GM03348 (cell line): ENCODE measurements around the gene STAG1.
"Not testable (repeated sequence)": the region's sequence is repeated elsewhere in the genome, so short reads cannot be mapped to it uniquely, and the experiment has no call there.

Experiments used
- DNase-seq: peaks from one replicate; pipeline ENCODE4 v3.0.0; 2012; ENCODE audit warnings: low spot score

The STAG1 gene

DNA sequence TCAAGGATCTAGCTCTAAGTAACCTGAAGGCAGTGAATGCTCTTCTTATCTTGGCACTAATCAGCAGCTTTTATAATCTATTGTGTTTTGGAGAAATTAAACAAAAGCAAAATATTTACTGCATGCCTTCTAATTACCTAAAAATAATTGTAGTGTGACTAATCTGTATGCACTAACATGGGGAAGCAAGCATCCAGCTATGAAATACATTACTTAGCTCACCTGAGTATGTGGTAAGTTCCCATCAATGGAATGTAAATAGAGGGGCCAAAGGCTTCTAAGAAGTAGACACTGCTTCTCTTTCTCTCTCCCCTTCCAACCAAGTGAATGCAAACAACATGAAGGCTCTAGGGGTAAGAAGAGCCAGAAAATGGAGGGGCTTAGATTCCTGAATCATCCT, 165.6 kb downstream of the STAG1 start:
- DNase-seq, result no peak

DNA sequence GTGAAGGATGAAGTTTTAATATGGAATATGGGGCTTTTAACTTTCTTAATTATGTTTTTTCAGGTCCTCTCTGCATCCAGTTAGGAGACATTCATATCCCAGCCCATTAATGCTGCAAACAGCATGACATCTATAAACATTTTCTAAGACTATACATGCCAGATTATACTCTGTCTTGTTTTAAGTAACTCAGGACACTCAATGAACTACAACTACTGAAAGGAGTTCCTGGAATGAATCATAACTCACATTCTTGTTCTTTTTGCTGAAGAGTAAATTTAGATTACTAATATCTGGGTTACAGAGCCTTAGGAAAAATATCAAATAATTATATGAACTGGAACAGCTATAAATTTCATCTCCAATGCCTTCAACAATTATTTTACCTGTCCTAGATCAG, 167.4 kb downstream of the STAG1 start:
- peak; percentile 7 for DNase-seq

DNA sequence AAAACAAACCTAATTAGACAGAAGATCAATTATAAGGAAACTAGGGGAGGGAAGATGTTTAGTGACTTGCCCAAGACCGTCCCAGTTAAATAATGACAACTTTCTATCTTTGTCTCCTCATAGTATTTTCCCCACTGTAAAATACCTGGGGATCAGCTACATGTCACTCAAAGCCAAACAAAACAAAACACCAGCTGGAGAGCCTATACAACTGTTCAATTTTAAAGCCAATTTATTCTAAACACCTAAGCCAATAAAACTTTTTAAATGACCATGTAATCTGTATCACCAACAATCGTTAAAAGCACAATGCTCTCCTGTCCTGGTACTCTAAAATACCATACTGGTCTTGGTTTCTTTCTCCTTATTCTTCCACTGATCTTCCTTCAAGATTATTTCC, 168.4 kb downstream of the STAG1 start:
- no peak for DNase-seq

DNA sequence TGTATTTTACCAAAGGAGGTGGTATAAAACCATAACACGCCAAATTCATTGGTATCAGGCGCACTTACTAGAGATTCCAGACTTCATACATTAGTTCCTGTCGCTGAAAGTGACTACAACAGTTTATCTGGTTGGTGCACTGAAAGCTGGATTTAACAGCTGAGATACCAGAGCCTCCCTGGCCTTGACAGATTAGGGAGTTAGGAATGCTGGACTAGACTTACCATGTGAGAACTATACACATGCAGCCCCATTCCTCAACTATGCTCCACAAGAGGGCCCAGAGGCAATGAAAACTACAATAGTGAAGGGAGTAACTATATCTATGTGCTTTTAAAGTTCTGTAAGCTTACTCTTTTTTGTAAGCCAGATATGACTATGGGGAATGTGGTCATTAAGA, 174.4 kb downstream of the STAG1 start:
- DNase-seq, result no peak

DNA sequence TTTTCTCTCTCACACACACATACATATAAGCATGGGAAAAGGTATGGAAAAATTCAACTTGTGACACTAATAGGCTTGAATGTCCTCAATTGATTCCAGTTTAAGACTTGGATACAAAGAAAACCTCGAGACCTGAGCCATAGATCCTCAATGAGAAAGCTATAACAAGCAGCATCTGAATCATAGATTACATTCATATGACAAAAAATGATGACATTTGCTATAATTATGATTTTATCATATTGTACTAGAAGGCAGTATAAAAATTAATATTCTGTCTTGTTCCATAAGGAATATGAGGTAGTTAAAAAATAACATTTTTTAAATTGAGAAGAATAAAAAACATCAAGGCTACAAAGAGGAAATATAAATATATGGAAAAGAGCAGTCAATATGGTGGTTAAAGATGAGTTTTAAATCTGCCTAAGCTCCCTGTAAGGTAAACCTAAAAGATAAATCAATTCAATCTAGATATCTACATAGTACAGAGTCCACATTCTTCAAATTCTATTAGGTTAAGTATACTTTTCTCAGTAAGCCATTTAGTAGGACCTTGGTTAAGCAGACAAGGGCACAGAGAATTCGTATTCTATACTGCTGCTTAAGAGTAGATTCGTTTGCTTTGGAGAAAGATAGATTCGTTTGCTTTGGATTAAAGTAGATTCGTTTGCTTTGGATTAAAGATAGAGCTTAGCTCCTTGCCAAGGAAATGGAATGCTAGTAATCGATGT, 175.7 kb downstream of the STAG1 start:
- no peak for DNase-seq

DNA sequence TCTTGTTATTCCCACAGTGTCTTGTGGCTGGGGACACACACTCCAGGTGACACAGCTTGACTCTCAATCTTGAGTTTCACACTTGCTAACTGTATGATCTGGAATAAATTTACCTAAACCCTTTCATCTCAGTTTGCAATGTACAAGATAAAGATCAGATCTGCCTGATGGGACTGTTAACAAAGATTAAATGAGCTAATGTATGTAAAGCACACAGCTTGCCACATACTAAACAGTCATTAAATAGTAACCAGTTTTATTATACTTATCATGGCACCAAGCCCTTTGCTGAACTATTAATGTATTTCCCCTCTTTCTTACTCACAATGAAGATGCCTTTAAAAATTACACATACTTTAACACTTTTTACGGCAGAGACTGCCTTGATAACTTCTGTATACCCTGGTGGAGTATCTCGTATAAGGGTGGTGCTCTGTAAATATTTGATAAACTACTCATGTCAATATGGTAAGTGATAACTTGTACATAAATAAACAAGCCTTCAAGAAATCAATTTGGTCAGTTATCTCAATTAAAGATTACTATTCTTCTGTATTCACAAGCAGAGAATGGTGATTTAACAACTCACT, 184.5 kb downstream of the STAG1 start:
- no peak for DNase-seq

DNA sequence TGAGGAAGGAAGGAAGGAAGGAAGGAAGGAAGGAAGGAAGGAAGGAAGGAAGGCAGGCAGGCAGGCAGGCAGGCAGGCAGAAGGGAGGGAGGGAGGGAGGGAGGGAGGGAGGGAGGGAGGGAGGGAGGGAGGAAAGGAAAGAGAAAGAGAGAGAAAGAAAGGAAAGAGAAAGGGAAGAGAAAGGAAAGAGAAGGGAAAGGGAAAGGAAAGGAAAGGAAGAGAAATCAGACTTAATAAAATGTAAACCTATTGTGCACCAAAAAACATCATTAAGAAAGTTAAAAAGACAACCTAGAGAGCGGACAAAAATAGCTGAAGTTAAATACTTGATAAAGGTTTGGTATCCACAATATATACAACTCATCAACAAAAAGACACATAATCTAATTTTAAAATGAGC, 187.2 kb downstream of the STAG1 start:
- not testable (repeated sequence) for DNase-seq

DNA sequence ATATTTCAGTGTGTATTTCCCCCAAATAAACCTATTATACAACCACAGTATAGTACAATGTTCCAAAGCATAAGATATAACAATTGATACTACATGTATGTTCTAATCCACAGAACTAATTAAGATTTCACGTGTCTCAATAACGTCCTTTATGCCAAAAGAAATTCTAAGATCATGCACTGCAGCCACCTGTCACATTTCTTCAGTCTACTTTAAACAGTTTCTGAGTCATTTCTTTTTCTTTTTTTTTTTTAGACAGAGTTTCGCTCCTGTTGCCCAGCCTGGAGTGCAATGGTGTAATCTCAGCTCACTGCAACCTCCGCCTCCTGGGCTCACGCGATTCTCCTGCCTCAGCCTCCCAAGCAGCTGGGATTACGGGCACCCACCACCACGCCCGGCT, 190.2 kb downstream of the STAG1 start:
- DNase-seq, result no peak

DNA sequence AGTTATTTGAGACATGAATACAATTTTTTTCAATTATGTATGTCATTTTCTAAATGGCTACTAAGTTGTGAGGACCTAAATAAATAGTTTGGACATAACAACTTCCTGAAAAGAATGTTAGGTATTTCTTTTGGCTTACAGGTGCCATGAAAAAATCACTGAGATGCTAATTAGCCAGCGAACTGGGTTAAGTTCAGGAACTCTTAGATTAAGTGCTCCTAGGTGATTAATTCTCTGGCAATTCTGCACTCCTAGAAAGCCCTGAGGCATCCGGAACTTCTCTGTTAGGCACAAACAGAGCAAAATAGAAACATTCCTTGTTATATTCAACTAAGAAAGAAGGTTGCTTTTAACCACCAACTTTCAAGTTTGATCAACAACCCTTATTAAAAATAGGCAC, 192.3 kb downstream of the STAG1 start:
- no peak for DNase-seq

DNA sequence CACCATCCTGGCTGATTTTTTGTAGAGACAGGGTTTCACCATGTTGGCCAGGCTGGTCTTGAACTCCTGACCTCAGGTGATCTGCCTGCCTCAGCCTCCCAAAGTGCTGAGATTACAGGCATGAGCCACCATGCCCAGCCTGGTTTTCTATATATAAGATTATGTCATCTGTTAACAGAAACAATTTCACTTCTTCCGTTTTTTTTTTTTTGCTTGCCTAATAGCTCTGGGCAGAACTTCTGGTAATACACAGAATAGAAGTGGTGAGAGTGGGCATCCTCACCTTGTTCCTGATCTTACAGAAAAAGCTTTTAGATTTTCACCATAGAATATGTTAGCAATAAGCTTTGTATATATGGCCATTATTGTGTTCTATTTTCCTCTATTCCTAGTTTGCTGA, 202.7 kb downstream of the STAG1 start:
- not testable (repeated sequence) for DNase-seq

DNA sequence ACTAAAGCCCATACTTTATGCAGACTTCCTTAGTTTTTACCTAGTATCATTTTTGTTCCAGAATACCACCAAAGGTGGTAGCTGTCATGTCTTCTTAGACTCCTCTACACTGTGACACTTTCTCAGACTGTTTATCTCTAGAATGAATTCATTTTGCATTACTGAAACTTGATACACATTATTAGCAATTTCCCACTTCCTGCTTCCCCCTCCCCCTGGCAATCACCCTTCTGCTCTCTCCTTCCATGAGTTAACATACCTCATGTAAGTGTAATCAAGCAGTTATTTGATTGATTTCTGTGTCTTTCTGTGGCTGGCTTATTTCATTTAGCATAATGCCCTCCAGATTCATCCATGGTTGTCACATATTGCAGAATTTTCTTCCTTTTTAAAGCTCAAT, 204.9 kb downstream of the STAG1 start:
- DNase-seq, result peak; percentile 15

DNA sequence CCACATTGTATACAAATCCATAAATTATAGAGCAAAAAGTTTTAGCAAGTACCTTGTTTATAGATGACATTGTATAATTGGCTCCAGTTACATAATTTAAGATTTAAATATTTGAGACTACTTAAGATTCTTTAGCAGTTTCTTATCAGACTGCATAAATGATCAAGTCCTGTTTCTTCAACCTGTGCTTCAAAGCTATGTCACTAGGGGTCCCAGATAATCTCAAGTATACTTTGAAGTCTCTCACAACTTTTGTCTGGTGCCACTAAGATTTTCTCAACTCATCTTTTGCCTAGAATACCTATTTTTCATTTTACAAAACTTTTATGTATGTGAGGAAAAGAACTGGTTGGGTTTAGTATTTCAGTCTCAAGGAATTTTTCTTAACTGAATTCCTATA, 205.5 kb downstream of the STAG1 start:
- DNase-seq, result no peak

DNA sequence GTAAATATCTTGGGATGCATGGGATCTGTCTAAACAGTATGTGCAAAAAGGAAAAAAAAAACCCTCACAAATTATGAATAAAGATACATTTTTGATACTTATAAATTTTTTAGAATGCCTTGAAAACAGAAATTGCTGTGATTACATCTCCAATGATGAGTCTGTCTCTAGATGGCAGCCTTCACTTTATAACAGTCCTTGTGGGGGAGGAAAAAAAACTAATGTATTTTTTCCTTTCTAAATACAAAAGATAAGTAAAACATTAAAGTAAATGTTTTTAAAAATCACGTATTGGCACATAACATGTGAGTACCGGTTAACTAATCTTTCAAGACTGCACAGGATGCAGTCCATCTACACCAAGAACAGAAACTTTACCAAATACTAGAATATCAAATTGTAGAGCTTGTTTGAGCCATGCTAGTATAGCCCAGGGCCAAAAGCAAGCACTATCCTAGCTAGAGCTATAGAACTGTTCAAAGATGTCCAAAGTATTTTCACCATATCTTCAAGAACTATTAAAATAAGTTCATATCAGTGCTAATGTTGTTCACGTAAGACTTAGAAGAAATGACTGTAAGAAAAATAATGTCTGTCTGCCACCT, 206.4 kb downstream of the STAG1 start:
- DNase-seq, result peak; percentile 16

DNA sequence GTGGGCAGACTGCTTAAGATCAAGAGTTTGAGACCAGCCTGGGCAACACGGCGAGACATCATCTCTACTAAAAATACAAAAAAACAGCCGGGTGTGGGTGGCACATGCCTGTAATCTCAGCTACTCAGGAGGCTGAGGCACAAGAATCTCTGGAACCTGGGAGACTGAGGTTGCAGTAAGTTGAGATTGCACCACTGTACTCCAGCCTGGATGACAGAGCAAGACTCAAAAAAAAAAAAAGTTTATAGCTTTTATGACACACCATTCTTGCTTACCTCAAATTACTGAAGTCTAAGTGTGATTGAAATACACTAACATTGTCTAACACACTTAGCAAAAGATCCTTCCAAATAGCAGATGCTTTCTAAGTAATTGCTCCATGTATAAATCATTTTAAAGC, 207.6 kb downstream of the STAG1 start:
- DNase-seq, result no peak

DNA sequence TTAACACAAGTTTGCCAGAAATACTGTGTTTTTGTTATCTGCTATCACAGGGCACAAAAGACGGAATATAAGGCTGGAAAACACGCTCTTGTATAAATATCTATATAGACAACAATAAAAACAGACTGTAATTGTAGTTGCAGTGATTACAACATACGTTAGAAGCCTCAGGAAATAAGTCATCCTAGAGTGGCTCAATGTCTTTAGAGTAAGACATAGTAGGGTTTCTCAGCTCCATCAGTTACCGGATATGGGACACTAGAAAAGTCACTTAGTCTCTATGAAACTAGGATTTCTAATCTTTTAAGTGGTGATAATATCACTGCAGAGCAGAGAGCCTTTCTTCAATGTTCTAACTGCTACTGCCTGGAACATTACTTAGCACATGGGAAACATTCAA, 208.8 kb downstream of the STAG1 start:
- DNase-seq, result no peak

DNA sequence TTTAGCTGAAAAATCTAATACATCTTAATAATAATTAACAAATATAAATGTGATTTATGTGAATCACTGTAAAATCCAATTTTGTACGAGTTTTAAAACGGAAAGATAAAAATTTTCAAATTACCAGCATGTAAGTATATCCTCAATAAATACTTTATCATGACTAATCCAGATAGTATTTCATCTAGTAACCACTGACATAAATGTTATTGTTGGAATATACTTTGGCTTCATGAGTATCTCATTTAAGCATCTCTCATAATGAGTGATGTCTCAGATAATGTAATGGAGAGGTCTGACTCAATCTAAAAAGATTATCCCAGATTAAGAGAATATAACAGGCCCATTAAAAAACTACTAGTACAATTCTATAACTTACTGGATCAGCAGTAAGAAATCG, 216.3 kb downstream of the STAG1 start:
- peak; percentile 6 for DNase-seq

DNA sequence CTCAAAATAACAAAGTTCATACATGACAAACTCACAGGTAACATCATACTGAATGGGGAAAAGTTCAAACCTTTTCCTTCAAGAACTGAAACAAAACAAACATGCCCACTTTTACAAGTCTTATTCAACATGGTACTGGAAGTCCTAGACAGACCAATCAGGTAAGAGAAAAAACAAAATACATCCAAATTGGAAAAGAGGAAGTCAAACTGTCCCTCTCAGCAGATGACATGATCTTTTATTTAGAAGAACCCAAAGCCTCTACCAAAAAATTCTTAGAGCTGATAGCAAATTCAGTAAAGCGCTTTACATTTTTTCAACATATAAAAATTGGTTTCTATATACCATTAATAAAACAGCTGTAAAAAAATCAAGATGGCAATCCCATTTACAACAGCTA, 219.4 kb downstream of the STAG1 start:
- no peak for DNase-seq

DNA sequence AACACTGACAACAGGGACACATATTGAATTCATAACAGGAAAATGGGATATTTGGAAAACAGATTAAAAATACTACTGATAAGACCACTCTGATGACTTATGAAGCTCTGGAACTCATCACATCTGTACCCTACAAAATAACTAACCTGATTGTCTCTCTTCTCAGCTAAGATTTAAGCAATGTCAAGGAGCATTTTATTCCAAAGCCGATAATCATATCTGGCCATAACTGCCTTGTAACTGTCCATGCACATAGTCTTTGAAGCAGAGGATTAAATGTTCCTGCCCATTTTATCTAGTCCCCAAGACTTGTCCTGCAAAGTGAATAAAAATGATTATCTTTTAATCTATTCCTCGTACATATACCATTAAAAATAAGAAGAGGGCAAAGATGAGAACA, 234.1 kb downstream of the STAG1 start:
- no peak for DNase-seq

DNA sequence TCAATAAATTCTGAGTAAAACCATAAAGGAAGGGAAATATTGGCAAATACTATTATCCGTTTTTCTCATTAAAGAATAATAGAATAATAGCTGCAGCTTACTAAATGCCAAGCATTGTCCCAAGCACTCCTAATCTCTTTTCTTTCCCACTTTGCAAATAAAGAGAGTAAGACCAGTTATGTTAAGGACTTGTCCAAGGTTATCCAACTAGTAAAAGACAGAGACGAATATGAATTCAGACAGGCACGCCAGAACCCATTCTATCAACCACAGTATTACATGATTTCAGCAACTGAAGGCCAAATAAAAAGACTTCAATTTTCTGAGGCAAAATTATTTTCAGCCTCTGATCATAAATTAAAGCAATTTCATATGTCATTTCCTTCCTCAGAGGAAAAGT, 235.5 kb downstream of the STAG1 start:
- no peak for DNase-seq

DNA sequence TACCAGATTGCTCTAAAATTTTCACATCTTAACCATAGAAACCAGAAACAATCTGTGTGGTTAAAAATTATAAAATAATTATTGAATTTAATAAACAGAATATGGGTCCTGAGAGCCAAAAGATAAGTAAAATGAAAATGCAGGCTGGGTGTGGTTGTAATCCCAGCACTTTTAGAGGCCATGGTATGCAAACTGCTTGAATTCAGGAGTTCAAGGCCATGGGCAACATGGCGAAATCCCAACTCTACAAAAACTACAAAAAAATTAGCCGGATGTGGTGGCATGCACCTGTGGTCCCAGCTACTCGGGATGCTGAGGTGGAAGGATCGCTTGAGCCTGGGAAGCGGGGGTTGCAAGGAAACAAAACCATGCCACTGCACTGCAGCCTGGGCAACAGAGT, 236.1 kb downstream of the STAG1 start:
- no peak for DNase-seq

DNA sequence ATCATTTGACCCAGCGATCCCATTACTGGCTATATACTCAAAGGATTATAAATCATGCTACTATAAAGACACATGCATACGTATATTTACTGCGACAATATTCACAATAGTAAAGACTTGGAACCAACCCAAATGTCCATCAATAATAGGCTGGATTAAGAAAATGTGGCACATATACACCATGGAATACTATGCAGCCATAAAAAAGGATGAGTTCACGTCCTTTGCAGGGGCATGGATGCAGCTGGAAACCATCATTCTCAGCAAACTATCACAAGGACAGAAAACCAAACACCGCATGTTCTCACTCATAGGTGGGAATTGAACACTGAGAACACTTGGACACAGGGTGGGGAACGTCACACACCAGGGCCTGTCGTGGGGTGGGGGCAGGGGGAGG, 237.6 kb downstream of the STAG1 start:
- not testable (repeated sequence) for DNase-seq

DNA sequence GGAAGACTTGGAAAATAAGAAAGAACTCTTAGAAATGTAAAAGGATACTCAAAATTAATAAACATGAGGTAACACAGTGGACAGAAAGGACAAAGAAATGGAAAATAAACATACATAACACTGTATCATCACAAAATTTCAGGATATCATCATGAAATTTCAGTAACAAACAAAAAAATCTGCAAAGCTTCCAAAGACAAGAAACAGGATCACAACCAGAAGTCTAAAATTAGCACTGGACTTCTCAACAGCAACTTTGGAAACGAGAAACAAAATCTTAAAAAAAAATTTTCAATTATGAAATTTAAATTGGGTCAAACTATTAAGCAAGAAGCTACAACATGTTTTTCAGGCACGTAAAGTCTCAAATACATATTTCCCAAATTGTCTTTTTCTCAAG, 238.8 kb downstream of the STAG1 start:
- no peak for DNase-seq

DNA sequence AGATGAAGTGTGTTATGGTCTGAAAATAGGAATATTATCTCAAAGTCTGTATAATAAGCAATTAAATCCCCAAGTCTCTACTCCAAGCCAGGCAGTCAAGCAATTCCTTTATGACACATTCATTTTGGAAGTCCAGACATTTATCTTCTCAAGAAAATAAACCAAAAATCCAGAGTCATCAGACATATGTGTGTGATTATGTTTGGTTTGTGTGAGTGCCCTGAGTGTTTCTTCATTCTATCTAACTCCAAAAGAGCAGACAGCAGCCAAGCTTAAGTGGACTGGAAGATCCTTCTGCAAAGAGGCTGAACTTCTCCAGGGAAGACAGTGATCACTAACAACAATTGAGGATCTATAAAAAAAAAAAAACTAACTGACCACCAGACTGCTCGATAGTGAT, 239.8 kb downstream of the STAG1 start:
- peak; percentile 62 for DNase-seq

DNA sequence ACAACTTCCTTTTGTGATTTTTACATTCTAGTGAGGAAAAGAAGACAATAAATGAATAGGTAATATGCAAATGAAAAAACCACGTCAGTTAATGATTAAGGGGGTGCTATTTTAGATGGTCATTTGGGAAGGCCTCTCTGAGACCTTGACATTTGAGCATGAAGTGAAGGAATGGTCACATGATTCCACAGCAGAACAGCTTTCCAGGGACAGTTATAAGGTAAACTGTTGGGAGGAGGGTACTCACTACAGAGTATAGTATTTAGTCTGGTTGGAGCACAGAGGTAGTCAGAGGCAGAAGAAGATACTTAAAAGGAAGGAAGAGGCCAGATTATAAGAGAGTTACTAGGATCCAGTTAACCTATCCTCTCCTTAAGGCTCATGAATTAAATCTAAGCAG, 246.5 kb downstream of the STAG1 start:
- no peak for DNase-seq
